GM19240 (cell line): ENCODE data around the gene KRTAP19-3.
"Not testable (repeated sequence)": the region's sequence is repeated elsewhere in the genome, so short reads cannot be mapped to it uniquely, and the experiment has no call there.

ENCODE experiments used
- DNase-seq: peaks from one replicate; pipeline ENCODE4 v3.0.0; 2011; ENCODE audit warnings: low spot score; ENCODE audit not compliant: insufficient read length

Gene KRTAP19-3

DNA sequence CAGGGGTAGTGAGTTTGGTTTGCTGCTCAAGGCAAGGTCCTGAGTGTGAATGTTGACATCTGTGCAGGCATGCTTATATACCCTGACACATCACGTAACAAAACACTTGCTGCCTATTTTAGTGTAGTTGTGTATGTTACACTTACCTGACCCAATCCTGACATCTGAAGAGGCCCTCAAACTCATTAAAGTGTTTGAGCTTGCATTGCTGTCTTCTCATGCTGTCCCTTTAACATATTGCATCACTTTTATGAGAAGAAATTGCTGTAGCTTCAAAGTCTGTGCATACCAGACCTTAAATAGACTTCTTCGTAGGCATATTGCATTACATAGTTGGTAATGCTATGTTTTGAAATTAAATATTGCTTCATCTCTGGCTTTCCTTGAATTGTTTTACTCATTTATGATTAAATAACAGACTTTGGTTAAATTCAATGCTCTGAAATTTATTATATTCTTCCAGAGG lies at the start of gene KRTAP19-3:
Gene KRTAP19-3, minus strand, starts transcription at position 51 of the 466 bp plus-strand sequence. CDS start 56 bp downstream, outside the sequence.
- no peak for DNase-seq

DNA sequence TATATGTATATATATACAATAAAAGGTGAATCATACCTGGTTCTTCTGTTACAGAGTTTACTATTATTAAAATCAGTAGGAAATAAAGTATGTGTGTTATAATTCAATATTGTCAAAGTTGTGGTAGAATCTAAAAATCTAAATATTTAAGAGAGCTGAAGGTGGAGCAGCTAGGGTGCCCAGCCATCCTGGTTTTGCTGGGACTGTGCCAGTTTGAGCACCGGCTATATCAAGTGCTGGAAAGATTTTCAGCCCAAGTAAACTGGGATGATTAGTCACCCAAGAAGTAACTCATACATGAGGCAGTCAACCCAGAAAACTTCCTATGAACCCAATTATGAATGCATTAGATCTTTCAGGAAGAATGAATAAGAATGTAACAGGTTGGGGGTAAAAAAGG lies 27.1 kb upstream of the KRTAP19-3 start:
- no peak for DNase-seq

DNA sequence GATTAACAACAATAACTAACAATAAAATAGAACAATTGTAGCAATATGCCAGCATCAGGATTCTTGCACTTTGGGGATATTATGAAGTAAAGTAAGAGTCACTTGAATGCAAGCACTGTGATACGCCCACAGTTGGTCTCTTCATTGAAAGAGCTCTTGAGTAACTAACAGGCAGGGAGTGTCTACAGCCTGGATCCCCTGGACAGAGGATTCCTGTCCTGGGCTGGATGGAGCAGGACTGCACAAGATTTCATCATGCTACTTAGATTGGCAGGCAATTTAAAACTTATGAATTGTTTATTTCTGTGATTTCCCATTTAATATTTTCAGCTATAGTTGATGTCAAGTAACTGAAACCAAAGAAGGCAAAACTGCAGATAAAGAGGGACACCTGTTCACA lies 23.9 kb upstream of the KRTAP19-3 start:
- DNase-seq, result no peak

DNA sequence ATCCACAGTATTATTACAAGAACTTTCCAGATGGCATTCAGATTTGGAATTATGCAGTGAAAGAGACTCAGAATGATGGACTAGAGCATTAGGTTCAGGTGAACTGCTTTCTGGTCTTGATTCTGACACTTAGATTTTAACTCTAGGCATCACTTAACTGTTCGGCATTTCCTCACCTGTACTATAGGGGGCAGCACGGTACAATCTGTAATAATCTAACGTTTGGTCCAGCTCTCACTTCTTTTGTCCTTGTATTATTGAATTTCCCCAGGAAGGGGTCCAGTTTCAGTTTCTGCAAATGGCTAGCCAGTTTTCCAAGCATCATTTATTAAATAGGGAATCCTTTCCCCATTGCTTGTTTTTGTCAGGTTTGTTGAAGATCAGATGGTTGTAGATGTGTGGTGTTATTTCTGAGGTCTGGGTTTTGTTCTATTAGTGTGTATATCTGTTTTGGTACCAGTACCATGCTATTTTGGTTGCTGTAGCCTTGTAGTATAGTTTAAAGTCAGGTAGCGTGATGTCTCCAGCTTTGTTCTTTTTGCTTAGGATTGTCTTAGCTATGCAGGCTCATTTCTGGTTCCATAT lies 13.9 kb upstream of the KRTAP19-3 start:
- not testable (repeated sequence) for DNase-seq

DNA sequence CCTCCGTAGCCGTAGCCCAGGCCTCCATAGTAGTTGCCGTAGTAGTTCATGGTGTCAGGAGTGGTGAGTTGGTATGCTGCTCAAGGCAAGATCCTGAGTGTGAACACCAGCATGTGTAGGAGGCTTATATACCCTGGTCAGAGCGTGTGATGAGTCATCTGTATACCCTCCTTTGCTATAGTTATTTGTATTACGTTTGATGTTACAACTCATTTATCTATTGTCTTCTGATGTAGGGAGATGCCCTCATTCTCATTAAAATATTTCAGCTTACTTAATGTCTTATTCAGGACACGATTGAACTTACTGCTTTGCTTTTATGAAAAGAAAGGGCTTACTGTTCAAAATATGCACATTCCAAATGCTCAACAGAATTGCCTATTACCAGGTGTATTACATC lies 10.2 kb upstream of the KRTAP19-3 start, which contains the start of gene KRTAP19-5:
Gene KRTAP19-5, minus strand, starts transcription at position 101 of the 400 bp plus-strand sequence. Its CDS starts 51 bp downstream, at position 50.
- no peak for DNase-seq

DNA sequence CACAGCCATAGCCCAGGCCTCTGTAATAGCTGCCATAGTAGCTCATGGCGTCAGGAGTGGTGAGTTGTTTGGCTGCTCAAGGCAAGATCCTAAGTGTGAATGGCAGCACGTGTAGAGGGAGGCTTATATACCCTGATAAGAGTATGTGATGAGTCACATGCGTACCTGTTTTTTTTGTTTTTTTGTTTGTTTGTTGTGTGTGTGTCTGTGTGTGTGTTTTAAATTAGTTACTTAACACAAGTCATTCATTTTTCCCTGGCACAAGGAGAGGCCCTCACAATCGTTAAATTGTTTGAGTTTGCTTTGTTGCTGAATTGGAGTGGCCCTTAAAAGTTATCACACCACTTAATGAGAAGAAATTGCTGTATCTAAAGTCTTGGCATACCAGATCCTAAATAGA lies 5.3 kb upstream of the KRTAP19-3 start, which contains the start of gene KRTAP19-4:
Gene KRTAP19-4, minus strand, starts transcription at position 101 of the 400 bp plus-strand sequence. Its CDS starts 55 bp downstream, at position 46.
- no peak for DNase-seq

DNA sequence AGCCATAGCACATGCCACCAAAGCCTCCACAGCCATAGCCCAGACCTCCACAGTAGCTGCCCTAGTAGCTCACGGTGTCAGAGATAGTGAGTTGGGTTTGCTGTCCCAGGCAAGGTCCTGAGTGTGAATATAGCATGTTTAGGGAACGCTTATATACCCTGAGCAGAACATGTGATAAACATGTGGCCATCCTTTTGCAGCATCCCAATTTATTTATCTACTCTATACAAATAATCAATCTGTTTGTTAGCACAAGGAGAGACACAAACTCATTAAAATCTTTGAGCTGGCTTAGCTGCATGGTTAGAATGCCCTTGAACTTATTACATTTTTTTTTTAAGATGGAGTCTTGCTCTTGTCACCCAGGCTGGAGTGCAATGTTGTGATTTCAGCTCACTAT lies 4.5 kb downstream of the KRTAP19-3 start, which contains the start of gene KRTAP19-2:
Gene KRTAP19-2, minus strand, starts transcription at position 101 of the 400 bp plus-strand sequence. Its CDS starts 88 bp downstream, at position 13.
- DNase-seq, result no peak

DNA sequence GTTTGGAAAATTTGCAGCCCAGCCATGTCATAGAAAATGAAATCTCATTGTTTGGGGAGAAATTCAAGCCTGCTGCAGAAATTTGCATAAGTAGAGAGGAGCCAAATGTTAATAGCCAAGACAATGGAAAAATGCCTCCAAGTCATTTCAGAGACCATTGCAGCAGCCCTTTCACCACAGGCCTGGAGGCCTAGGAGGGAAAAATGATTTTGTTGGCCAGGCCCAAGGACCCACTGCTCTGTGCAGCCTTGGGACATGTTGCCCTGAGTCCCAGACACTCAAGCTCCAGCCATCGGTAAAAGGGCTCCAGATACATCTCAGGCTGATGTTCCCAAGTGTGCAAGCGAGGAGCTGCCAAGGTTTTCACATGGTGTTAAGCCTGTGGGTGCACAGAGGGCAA lies 5.6 kb downstream of the KRTAP19-3 start:
- no peak for DNase-seq

DNA sequence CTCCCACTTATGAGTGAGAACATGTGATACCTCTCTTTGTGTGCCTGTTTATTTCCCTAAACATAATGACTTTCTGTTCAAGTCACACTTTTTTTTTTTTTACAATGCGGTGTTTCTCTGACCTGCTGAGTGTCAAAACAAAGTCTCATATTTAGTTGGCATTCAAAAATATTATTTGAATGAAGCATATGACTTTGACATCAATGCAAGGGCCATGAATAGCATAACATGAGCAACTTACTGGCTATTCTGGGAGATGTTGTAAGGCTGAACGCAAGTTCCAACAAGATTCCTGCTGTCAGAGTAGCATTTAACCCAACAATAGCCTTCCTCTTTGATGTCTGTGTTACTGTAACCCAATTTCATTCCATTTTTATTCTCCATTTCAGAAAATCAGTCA lies 9.7 kb downstream of the KRTAP19-3 start:
- no peak for DNase-seq

DNA sequence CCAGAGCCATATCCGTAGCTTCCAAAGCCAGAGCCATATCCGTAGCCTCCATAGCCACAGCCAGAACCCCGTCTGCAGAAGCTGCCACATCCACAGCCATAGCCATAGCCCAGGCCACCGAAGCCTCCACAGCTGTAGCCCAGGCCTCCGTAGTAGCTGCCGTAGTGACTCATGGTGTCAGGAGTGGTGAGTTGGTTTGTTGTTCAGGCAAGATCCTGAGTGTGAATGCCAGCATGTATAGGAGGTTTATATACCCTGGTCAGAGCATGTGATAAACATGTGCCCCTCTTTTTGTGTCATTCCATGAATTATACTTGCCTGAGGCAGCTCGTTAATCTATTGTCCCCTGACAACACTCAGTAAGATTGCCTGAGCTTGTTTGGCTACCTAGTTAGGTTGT lies 11.7 kb downstream of the KRTAP19-3 start, which contains the start of gene KRTAP19-1:
Gene KRTAP19-1, minus strand, starts transcription at position 223 of the 400 bp plus-strand sequence. Its CDS starts 50 bp downstream, at position 173.
- no peak for DNase-seq

DNA sequence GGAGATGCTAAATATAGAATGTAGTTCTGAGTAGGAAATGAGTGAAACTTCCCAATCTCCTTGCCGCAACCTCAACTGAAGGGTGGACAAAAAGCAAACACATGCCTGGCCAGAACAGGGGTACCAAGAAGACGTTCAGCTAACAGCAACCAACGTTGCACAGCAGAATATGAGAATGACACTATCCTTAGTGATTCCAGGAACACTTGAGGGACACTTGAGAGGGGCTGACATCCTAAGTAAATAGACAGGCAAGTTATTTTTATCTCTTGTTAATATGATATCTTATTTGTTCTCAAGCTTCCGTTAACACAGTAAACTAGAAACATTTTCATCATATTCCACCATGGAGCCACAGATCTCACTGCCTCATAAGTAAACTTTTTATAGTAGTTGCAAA lies 12.6 kb downstream of the KRTAP19-3 start:
- no peak for DNase-seq

DNA sequence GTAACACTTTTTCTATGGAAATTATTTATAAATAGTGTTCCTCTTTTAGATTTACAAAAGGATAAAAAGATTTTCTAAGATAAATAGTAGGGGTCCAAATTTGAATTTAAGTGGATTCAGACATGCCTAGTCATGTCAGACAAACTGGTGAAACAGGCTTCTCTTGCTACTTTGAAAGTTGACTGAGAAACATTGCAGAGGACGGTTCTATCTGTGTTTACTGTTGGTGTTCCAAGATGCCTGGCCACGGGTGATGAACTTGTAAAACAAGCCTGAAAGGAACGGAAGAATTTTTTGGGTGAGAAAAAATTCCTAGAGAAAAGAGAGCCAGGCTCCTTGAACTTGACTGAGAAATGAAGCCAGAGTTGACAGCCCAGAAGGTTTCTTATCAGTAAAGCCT lies 13.8 kb downstream of the KRTAP19-3 start:
- DNase-seq, result no peak

DNA sequence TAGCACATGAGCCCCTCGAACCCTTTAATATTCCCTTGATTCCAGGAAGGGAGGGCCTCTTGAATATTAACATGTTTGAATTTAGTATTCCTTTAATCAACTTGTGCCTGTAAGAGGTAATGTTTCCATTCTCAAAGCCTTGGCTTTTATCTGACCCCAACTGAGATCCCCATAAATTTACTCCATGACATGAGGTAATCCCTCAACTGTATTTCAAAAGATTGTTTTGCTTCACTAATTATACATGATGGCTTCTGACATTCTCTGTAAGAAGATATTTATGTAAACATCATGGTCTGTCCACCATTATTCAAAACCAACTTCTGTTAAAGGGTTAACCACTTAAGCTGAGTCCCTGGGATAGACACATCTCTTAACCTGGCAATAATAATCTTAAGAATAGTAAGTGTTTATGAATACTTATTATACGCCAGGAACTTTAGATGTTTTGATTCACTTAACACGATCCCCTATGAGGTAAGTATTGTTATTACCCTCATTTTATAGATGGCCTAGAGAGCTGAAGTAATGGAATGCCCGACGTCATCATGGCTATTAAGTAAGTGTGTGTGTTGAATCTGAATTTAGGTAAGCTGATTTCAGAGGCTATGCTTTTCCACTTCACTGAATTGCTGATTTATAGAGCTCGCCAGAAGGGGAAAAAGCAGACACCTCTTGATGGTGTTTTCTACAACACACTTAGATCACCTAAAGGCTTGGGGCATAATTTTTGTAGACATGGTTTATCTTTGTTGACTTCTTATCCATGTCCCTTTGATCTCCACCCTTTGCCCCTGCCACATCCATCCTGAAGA lies 22.7 kb downstream of the KRTAP19-3 start:
- DNase-seq, result no peak

DNA sequence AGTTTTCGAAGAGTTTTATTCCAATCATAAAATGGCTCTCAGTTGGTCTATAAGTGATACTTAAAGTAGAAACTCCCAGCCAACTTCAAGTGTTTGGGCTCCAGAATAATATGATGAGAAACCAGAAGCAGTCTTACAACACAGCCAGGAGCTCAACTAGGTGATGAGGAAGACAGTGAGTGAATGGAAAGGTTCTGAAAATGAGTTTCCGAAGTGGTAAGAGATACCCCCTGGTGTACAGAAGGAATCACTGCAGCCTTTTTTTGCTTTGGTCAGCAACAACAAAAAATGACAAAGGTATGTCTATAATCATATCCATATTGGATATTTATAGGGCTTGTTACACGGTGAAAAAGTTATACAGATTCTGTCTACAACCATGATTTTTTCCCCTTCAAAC lies 28.1 kb downstream of the KRTAP19-3 start:
- no peak for DNase-seq

DNA sequence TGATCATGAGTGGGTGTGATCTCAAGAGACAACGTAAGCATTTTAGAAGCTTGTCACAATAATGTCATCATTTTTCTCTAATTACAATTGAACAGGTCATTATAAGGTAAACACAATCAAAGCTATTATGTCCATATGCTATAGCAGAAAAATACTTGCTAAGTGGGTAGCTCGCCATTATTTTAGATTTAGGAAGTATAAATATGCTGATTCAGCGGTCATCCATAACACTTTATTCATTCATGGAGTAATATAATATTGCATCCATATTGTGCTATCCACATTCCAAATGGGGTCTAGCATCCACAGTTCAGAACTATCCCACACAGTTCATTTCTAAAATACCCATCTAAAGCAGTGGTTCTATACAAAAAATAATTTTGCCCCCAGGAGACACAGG lies 43.3 kb downstream of the KRTAP19-3 start:
- no peak for DNase-seq

DNA sequence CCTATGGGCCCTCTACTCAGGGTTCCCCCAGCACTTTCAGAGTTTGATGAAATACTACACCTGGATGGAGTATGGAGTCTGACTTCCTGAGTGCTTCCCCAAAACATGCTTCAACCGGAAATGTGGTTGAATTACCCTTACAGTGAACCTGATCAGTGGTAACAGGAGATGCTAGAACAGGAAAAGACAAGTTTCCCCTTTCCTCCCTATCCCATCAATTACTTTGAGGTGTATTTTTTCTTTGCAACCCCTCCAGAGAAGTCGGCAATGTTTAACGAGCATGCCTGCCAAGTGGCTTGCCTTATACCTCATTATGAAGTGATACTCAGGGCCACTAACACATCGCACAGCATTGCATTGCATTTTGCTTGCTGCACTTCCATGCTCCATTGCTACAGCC lies 44.8 kb downstream of the KRTAP19-3 start:
- no peak for DNase-seq

DNA sequence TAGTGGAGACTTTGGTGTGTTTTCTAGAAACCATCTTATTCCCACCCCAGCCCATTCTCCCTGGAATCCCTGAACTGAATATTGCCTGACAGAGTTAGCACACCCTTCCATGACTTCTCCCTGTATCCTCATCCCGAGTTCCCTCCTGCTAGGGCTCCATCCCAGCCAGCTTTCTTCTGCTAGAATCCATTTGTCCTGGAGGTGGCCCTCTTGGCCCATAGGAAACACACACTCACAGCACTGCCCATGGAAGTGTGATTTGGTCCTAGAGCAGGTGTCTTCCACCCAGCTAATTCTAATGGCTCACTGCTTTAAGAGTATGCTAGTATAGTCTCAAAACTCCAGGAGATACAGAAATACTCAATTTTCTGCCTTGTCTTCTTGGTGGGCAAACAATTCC lies 47.6 kb downstream of the KRTAP19-3 start:
- no peak for DNase-seq

DNA sequence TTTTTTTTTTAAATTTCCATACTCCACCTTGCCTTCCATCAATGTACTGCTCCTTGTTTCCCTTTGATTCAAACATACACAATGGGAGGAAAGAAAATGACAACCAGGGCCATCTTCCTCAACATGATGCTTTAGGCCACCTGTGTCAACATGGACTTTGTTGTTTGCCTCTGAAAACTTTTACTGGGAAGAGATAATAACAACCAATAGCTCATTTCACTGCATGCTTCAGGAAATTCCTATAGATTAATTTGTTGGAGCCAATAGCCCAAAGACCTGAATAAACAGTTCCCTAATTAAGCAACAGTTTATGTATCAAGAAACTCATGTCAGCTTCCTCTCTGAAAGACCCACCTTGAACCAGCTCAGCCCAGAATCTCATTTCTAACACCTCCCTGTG lies 48.6 kb downstream of the KRTAP19-3 start:
- DNase-seq, result no peak
